PC-3 (cell line): ENCODE data around the gene BMF. TPM values are rescaled to one million over a fixed set of nuclear protein-coding genes. Genes with fewer than 3 reads are reported as not detected.

Experiments used
- ATAC-seq: fragments of 200-7000 bp; cut with Tn5 transposase; 2 replicates; pipeline ENCODE4 v1.9.1; 2020; ENCODE audit warnings: mild to moderate bottlenecking, moderate library complexity
- BruUV-seq: library from RNA; stranded (reverse); fragments of 400-500 nt; replicated peaks from 2 replicates; lab custom pipeline; 2021; lab: Mats Ljungman, UMichigan
- CTCF ChIA-PET: fragments of 300-600 bp; sonication (Branson Sonifier 250); formaldehyde crosslinking; loops from one replicate; lab custom pipeline; 2022; ENCODE audit warnings: antibody characterized with exemption; lab: Charles Lee
- POLR2A ChIA-PET: fragments of 300-600 bp; sonication (Branson Sonifier 250); formaldehyde crosslinking; loops from one replicate; lab custom pipeline; 2022; ENCODE audit warnings: antibody characterized with exemption; ENCODE audit not compliant: unreplicated experiment; lab: Charles Lee
- DNase-seq: peaks from one replicate; pipeline ENCODE4 v3.0.0-alpha.2; 2015
- H2AFZ ChIP-seq: fragments of 300-600 bp; sonication (generic); 2 replicates; pipeline ENCODE4 v1.6.0; 2016; ENCODE audit warnings: antibody characterized with exemption, low read length
- H3F3A ChIP-seq: fragments of 300-600 bp; sonication (generic); one replicate; pipeline ENCODE4 v1.6.0; 2017; ENCODE audit warnings: antibody characterized with exemption, low read length, control low read depth, mild to moderate bottlenecking; ENCODE audit not compliant: unreplicated experiment
- H3K27ac ChIP-seq: fragments of 300-600 bp; sonication (generic); 2 replicates; pipeline ENCODE4 v1.5.1; 2016; ENCODE audit warnings: mild to moderate bottlenecking, low read length
- H3K27me3 ChIP-seq: fragments of 300-600 bp; sonication (generic); 2 replicates; pipeline ENCODE4 v1.6.1; 2016; ENCODE audit warnings: low read length, mixed read lengths
- H3K36me3 ChIP-seq: fragments of 300-600 bp; sonication (generic); 2 replicates; pipeline ENCODE4 v1.6.1; 2016; ENCODE audit warnings: low read depth, mixed run types, low read length, mixed read lengths
- H3K4me1 ChIP-seq: fragments of 300-600 bp; sonication (generic); 2 replicates; pipeline ENCODE4 v1.5.1; 2016; ENCODE audit warnings: low read length; ENCODE audit not compliant: insufficient read depth
- H3K4me2 ChIP-seq: fragments of 300-600 bp; sonication (generic); 2 replicates; pipeline ENCODE4 v1.6.0; 2016; ENCODE audit warnings: low read length
- H3K4me3 ChIP-seq: fragments of 300-600 bp; sonication (generic); 2 replicates; pipeline ENCODE4 v1.5.1; 2016; ENCODE audit warnings: mild to moderate bottlenecking, low read length, mixed read lengths
- H3K79me2 ChIP-seq: fragments of 300-600 bp; sonication (generic); 2 replicates; pipeline ENCODE4 v1.6.1; 2017; ENCODE audit warnings: low read length, mixed read lengths
- H3K9ac ChIP-seq: fragments of 300-600 bp; sonication (generic); 2 replicates; pipeline ENCODE4 v1.6.0; 2016; ENCODE audit warnings: mild to moderate bottlenecking, low read length
- H3K9me2 ChIP-seq: fragments of 300-600 bp; sonication (generic); replicated peaks from 2 replicates; pipeline ENCODE4 v1.6.1; 2016; ENCODE audit warnings: mixed run types, low read length, mixed read lengths
- H3K9me3 ChIP-seq: fragments of 300-600 bp; sonication (generic); 2 replicates; pipeline ENCODE4 v1.6.1; 2016; ENCODE audit warnings: low read length, mixed read lengths
- H4K20me1 ChIP-seq: fragments of 300-600 bp; sonication (generic); 2 replicates; pipeline ENCODE4 v1.6.1; 2016; ENCODE audit warnings: low read length, mixed read lengths
- EZH2 ChIP-seq: fragments of 300-600 bp; sonication (generic); IDR thresholded peaks from one replicate; pipeline ENCODE4 v1.6.1; 2017; ENCODE audit warnings: antibody characterized with exemption, mild to moderate bottlenecking, low read length; ENCODE audit not compliant: unreplicated experiment
- EZH2phosphoT487 ChIP-seq: fragments of 300-600 bp; sonication (generic); IDR thresholded peaks from 2 replicates; pipeline ENCODE4 v1.6.1; 2018; ENCODE audit warnings: mild to moderate bottlenecking, antibody characterized with exemption, low read length, borderline replicate concordance
- intact Hi-C: fragments of 100-400 bp; cut with micrococcal nuclease; formaldehyde crosslinking; loops from 2 replicates; pipeline ENCODE4 v1.9.0; 2023
- total RNA-seq: library from RNA; depleted of rRNA; stranded (reverse); fragments of >200 nt; gene quantifications from 2 replicates; pipeline ENCODE4 v1.2.3, GENCODE V29; 2014
- TF ChIP-seq, protein P1 (sequence below): fragments of 300-600 bp; sonication (generic); conservative IDR thresholded peaks from 2 replicates; pipeline ENCODE4 v1.5.1; 2017; ENCODE audit warnings: antibody characterized with exemption, low read depth, mild to moderate bottlenecking, low read length

Gene BMF
- total RNA-seq, 1 experiment from 2014 or later, result 0.95 TPM

DNA sequence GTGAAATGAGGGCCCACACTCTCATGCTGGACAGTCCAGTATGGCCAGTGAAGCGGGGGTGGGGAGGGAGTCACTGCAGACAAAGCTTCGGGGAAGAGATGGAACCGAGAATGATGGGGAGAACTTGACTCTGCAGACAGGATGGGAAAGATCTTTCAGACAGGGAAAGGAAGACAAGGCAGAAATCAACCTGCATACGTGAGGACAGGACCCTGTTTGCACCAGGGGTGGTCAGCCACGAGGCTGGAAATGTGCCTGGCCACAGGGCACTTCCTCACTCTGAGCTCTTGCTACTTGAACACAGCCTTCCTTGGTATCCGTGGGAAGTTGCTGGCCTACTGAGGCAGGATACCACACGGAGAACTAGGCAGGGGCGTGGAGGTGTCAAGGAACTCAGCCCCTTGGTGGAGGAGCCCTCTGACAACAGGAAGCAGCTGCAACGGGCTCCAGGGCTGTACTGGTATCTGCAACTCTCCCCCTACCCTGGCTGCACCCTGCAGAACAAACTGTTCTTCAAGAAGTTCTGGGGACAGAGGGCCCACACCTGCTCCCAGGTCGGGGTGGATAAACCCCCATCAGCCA, 60.4 kb downstream of the BMF start:
- Histone ChIP-seq H2AFZ (no peak overlapping the region), H3K9me2 (no peaks in the 10 kb centered on the region), H3K9me3 (no peaks in the 10 kb centered on the region), H4K20me1 (no peaks in the 10 kb centered on the region), H3F3A (no peaks in the 10 kb centered on the region), H3K4me1 (peaks cover 39% of the 10 kb centered on the region), H3K27me3 (no peaks in the 10 kb centered on the region), H3K27ac (peak overlapping the region; percentile 90), H3K4me3 (no peak overlapping the region), H3K9ac (0 out of 2 replicates have a peak overlapping the region, but pooled peaks have one; percentile 11), H3K79me2 (no peaks in the 10 kb centered on the region), H3K4me2 (peak overlapping the region; percentile 63; the same call in 1 of the 2 replicates), H3K36me3 (no peaks in the 10 kb centered on the region)
- ChIA-PET POLR2A (interaction anchor here (0.6 kb wide), 1 partner anchor 354 kb away, joined by 3 read pairs; no protein-coding TSS in a partner anchor), CTCF (interaction anchor here (0.6 to 1.0 kb wide), 2 partner anchors 59 to 136 kb away, joined by 4 to 8 read pairs; no protein-coding TSS in a partner anchor)
- no peak for DNase-seq
- TF ChIP-seq EZH2phosphoT487 (no peak), EZH2 (no peak)
- TF ChIP-seq, protein P1, sequence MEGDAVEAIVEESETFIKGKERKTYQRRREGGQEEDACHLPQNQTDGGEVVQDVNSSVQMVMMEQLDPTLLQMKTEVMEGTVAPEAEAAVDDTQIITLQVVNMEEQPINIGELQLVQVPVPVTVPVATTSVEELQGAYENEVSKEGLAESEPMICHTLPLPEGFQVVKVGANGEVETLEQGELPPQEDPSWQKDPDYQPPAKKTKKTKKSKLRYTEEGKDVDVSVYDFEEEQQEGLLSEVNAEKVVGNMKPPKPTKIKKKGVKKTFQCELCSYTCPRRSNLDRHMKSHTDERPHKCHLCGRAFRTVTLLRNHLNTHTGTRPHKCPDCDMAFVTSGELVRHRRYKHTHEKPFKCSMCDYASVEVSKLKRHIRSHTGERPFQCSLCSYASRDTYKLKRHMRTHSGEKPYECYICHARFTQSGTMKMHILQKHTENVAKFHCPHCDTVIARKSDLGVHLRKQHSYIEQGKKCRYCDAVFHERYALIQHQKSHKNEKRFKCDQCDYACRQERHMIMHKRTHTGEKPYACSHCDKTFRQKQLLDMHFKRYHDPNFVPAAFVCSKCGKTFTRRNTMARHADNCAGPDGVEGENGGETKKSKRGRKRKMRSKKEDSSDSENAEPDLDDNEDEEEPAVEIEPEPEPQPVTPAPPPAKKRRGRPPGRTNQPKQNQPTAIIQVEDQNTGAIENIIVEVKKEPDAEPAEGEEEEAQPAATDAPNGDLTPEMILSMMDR, result no peak
- no peak for ATAC-seq
- intact Hi-C loops, result loop anchor here (5.0 kb wide), 1 partner anchor 114 kb away; the partner anchor contains the start of gene BUB1B
- no TSS peak for BruUV-seq

DNA sequence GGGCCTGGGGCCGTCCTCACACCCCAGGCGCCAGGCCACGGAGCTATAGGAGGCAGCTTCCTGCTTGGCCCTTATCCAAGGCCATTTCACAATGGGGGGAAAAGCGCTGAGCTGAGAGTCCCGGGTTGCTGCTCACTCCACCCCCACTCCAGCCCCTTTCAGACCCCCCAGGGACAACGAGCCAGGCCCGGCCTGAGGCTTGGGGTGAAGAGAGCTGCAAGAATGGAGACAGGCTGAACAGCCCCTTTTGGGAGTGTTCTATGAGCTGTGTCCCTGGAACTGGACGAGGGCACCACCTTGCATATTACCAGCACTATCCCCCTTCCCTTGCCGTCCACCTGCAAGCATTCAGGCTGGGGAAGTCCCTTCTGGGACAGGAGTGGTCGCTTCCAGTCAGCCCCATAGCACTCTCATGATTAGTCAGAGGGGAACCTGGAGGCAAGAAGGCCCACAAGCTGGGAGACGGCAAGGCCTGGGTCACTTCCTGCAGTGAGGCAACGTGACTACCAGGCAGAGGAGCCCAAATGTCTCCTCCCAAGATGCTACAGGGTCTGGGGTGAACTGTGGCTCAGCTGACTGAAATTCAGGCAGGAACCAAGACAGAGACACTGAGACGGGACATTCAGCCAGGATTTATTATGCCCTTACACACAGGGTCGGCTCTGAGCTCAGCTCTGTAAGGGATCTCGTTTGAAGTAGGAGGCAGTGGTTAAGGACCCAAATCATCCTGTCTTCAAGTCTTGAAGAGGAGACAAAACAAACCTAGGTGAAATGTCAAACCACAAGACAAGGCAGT, 61.1 kb downstream of the BMF start:
- ATAC-seq, result peak; percentile 31
- no peaks in the 10 kb centered on the region for H3K9me2 ChIP-seq
- H3K4me2 ChIP-seq, result peak overlapping the region; percentile 63
- H3K36me3 ChIP-seq, result no peaks in the 10 kb centered on the region
- ChIA-PET POLR2A (interaction anchor here (0.6 kb wide), 2 partner anchors 223 to 355 kb away, joined by 3 read pairs; no protein-coding TSS in a partner anchor), CTCF (interaction anchor here (0.5 to 2.5 kb wide), 8 partner anchors 11 to 1991 kb away, joined by 3 to 57 read pairs (median 4); no protein-coding TSS in a partner anchor)
- TF ChIP-seq, protein P1, result no peak
- TF ChIP-seq EZH2, result no peak
- no peak for TF ChIP-seq EZH2phosphoT487
- intact Hi-C loops, result loop anchor here (5.0 kb wide), 1 partner anchor 115 kb away; the partner anchor contains the start of gene BUB1B
- H3K27me3 ChIP-seq, result no peaks in the 10 kb centered on the region
- H4K20me1 ChIP-seq, result no peaks in the 10 kb centered on the region
- H3F3A ChIP-seq, result no peaks in the 10 kb centered on the region
- H3K79me2 ChIP-seq, result no peaks in the 10 kb centered on the region
- peak overlapping the region; percentile 61 for H3K9ac ChIP-seq
- H3K4me1 ChIP-seq, result peaks cover 39% of the 10 kb centered on the region
- H3K4me3 ChIP-seq, result peak overlapping the region; percentile 9; the same call in 1 of the 2 replicates
- BruUV-seq, result no TSS peak
- H3K27ac ChIP-seq, result peak overlapping the region; percentile 90
- no peaks in the 10 kb centered on the region for H3K9me3 ChIP-seq
- DNase-seq, result peak; percentile 82
- H2AFZ ChIP-seq, result no peak overlapping the region
